GM21737 (cell line): Measurements from ENCODE around the gene ARGLU1.

Source experiments
- ATAC-seq: cut with Tn5 transposase; IDR thresholded peaks from one replicate; pipeline ENCODE4 v1.9.1; 2021; ENCODE audit warnings: mild to moderate bottlenecking, moderate library complexity; ENCODE audit not compliant: unreplicated experiment

ARGLU1 gene

DNA sequence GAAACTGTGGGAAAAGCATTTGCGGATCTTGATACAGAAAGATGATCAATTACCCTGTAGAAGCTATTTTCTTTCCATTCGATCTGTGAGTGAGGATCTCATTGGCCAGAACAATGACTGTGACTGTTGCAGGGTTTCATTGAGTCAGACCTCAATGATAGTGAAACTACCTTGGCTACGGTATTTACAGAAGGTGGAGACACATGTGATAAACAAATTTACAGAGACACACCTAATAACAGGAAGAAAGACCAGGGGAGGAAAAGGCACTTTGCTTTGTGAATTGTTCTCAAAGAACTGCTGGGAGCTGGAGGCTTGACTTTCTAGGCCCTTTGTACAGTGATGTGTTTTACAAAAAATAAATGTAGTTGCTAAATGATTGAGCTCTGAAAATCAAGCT lies 19.9 kb upstream of the ARGLU1 start:
- no peak for ATAC-seq

DNA sequence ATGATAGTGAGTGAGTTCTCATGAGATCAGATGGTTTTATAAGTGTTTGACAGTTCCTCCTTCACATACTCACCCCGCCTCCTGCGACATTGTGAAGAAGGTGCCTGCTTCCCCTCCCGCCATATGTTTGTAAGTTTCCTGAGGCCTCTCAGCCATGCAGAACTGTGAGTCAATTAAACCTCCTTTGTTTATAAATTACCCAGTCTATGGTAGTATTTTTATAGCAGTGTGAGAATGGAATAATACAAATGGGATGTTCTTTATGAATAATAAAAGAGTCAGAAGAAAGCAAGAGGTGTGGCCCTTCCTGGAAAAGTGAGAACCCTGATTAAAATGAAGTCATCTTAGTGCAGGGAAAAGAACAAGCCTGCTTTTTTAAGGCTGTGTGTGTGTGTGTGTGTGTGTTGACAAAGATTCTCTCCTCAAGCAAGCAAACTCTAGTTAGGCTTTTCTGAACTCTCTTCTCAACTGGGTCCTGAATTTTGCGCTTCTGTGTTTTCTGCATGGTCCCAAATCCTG lies 18.8 kb upstream of the ARGLU1 start:
- ATAC-seq = no peak

- no peak for ATAC-seq
Observed at GRCh38 chr13:106581225-106581624, 13.3 kb upstream of the ARGLU1 start.

DNA sequence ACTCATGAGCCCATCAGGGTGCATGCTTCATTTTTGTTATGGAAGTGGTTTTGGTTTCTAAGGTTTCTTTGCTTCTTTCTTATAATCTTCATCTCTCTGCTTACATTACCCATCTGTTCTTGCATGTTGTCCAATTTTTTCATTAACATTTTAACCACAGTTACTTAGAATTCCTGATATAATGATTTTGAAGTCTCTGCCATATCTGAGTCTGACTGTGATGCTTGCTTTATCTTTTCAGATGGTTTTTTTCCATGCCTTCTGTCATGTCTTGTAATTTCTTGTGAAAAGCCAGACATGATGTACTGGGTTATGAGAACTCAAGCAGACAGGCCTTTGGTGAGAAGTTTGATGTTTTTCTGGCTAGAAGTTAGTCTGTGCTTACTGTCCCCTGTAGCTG lies 8.0 kb upstream of the ARGLU1 start:
- no peak for ATAC-seq

GRCh38 chr13:106573868-106574267 lies 5.9 kb upstream of the ARGLU1 start:
- ATAC-seq = no peak

DNA sequence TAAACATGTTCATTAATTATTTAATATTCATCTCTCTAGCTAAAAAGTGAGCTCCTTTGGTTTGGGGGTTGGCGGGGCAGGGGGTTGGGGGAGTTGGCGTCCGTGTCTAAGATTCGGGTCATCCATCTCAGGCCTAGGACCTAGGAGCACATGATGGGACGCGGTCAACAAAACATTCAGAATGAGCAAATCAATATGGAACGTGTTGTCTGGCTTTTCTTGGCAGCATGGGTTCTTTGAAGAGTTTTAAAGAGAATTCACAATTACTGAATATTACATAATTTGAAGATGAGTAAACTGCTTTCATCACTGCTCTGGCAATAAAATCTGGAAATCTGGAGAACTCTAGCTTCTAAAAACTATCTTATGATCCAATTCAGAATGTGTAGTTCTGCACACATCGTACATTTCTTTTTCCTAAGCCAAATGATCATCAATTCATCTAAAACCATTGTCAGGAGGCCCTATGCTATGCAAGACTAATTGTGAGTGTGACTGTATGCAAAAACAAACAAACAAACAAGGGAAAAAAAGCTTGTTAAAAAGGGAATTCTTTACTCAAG lies 5.4 kb upstream of the ARGLU1 start:
- no peak for ATAC-seq

DNA sequence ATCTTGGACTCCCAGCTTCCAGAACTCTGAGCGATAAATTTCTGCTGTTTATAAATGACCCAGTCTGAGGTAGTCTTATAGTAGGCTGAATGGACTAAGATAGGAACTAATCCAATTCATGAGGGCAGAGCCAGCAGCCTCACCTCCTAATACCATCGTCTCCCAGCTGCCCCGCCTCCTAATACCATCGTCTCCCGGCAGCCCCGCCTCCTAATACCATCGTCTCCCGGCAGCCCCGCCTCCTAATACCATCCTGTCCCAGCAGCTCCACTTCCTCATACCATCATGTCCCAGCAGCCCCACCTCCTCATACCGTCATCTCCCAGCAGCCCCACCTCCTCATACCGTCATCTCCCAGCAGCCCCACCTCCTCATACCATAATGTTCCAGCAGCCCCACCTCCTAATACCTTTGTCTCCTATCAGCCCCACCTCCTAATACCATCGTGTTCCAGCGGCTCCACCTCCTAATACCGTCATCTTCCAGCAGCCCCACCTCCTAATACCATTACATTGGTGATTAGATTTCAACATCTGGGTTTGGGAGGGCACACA lies 2.4 kb upstream of the ARGLU1 start:
- no peak for ATAC-seq

GRCh38 chr13:106569233-106570095 lies 1.5 kb upstream of the ARGLU1 start:
- no peak for ATAC-seq

GRCh38 chr13:106568299-106569003 lies 514 bp upstream of the ARGLU1 start:
- peak; percentile 23 for ATAC-seq

GRCh38 chr13:106566641-106567473 lies 1.1 kb downstream of the ARGLU1 start:
- ATAC-seq = peak; percentile 32

DNA sequence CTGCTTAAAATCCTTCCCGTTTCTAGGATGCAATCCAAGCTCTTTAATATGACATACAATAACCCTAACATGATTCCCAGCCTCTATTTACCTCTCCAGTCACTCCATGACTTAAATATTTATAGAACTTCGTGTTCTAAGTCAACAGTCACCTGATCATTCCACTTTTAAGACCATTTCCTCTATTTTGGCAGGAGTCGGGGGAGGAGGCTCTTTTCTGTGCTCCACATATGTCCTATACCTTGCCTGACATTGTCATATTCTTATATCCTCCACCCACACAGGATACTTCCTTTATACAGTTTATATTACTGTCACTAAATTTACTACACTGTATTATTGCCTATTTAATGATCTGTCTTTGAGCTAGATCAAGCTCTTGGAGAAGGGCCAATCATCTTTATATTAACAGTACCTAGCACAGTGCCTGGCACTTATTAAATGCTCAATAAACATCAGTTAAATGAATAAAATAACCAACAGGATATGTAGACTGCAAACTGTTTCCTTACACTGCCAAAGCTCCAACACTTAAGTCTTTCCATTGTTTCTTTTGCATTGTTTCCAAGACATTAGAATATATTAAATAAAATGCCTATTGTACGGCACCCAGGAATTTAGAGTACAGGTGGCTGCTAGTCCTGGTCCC lies 2.7 kb downstream of the ARGLU1 start:
- no peak for ATAC-seq

DNA sequence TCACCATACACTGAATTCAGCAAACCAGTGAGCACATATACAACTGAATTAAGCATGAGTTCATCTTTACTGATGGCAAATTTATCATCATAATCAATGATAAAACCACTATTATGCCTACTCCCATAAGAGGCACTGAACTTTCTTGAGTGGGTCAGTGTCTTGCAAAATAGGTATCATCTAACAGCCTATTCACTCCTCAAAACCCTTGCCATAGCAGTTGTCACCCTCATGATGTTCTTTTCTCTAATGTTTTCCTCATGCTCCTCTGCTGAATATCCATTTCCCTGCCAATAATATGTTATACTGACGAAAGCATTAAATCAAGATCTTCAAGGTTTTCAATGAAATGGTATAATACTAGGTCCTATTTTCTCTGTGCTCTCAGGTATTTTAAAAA lies 5.6 kb downstream of the ARGLU1 start:
- no peak for ATAC-seq

GRCh38 chr13:106561551-106562170 lies 6.3 kb downstream of the ARGLU1 start:
- ATAC-seq = peak; percentile 72

DNA sequence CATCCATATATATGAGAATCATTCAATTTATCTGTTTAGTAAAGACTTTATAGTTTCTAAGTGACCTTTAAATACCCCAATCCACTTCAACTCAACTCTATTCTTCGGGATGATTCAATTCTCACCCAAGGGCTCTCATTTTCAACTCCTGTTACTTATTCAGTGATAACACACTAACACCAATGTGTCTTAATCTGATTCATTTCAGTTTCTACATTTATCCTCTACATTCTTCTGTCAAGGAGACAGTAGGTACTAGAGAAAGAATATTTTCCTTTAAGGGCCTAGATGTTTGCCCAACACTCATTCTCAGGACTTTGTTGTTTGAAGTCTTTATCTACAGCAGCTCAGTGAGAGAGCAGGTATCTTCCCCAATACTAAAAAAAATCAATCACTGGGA lies 7.1 kb downstream of the ARGLU1 start:
- no peak for ATAC-seq

DNA sequence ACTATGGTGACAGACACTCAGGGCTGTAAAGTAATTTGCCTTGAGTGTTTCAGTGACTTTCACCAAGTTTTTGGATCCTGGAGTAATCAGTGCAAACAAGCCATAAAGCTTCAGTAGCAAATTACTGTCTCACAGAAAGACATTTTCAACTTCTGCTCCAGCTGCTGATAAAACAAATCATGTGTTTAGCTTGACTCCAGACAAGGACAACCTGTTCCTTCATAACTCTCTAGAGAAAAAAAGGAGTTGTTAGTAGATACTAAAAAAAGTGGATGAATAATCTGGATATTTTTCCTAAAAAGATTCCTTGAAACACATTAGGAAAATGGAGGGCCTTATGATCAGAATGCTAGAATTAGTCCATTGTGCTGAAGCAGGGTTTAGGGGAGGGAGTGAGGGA lies 9.4 kb downstream of the ARGLU1 start:
- ATAC-seq = no peak

DNA sequence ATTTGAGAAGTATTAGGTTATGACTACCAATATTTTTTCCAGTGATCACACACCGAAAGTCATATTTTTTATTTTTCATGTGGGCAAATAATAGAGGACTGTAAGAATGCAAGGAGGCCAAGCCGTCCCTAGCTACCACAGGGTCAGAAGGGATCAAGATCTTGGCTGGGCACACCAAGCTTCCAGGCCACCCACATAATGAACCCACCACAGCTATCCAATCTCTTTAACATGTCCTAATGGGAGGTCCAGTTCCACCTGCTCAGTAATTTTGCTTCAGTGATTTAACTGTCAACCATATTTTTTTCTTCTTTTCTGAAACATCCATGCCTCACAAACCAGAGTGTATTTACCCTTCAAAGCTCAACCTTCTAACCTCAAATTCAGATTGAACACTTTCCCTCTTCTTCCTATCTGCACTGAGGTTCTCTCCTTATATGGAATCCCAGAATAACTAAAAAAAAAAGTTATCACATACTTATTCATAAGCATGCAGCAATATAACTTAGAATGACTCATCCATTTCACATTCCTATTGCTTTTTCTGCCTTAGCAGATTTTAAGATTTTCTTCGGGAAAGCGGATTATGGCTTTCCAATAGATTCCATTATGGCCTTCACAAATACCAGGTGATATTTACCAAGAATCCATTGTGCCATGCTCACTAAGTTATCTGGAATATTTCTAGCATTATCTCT lies 12.2 kb downstream of the ARGLU1 start:
- ATAC-seq = no peak

GRCh38 chr13:106551751-106552150 lies 16.2 kb downstream of the ARGLU1 start:
- no peak for ATAC-seq

DNA sequence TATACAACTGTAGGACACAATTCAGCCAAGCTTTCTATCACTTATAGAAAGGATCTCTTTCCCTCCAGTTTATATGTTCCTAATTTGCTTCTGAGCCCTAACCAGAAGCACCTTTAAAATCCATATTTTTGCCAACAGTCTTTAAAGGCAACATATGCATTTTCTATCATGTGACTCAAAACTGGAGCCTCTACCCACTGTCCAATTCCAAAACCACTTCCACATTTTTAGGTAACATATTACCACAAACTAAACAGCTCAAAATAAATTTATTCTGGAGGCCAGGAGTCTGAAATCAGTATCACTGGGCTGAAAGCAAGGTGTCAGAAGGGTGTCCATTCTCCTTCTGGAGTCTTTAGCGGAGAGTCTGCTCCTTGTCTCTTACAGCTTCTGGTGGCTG lies 16.6 kb downstream of the ARGLU1 start:
- ATAC-seq = no peak

DNA sequence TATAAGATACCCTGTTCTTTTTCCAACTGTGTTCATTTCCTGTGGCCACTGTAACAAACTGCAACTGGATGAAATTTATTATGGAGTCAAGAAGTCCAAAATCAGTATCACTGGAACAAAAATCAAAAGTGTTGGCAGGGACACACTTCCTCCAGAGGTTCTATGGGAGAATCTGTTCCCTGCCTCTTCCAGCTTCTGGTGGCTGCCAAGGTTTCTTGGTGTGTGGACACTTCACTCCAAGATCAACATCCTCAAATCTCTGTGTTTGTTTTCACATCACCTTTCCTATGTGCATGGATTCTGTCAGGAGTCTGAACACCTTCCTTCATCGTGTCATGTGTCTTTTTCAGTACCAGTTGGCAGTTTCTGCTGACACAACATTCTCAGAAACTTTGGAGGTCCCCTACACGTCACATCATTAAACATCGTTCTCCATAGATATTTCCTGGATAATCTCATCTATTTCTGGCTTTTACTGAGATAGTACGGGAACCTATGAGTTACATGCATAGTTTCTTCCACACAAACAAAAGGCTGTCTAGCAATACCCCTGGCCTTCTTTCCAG lies 17.3 kb downstream of the ARGLU1 start:
- no peak for ATAC-seq
